HL-60 (cell line): ENCODE results near the gene PABPC3.

Experiments
- DNase-seq, 2 experiments: peaks; one replicate each; pipeline ENCODE4 v3.0.0-alpha.2; 2010 to 2020; ENCODE audit warnings: low read depth in 1 of 2, low spot score in 1 of 2
- H3K27ac ChIP-seq: fragments of 250-450 bp; sonication (Bioruptor Pico); replicated peaks from 2 replicates; pipeline ENCODE4 v1.5.1; 2020; ENCODE audit warnings: mild to moderate bottlenecking, moderate library complexity
- H3K27me3 ChIP-seq: fragments of 250-450 bp; sonication (Bioruptor Pico); 2 replicates; pipeline ENCODE4 v1.5.1; 2021; ENCODE audit warnings: mild to moderate bottlenecking, moderate library complexity; ENCODE audit not compliant: insufficient read depth, poor library complexity, severe bottlenecking
- H3K4me3 ChIP-seq: replicated peaks from 2 replicates; pipeline ENCODE4 v1.5.1; 2011; ENCODE audit warnings: mild to moderate bottlenecking, control low read depth, low read length; ENCODE audit not compliant: insufficient read depth
- CTCF ChIP-seq: IDR thresholded peaks from one replicate; pipeline ENCODE4 v1.5.1; 2011; ENCODE audit warnings: low read length, control low read depth, inconsistent platforms; ENCODE audit not compliant: insufficient read depth
- GABPA ChIP-seq: IDR thresholded peaks from 2 replicates; pipeline ENCODE4 v1.6.1; 2012; ENCODE audit warnings: low read depth
- POLR2AphosphoS5 ChIP-seq: IDR thresholded peaks from 2 replicates; pipeline ENCODE4 v1.6.1; 2012; ENCODE audit warnings: low read depth
- REST ChIP-seq: IDR thresholded peaks from 2 replicates; pipeline ENCODE4 v1.6.1; 2012; ENCODE audit warnings: low read depth; ENCODE audit not compliant: insufficient replicate concordance
- SPI1 ChIP-seq: IDR thresholded peaks from 2 replicates; pipeline ENCODE4 v1.6.1; 2012; ENCODE audit warnings: low read depth, mild to moderate bottlenecking, borderline replicate concordance

Gene PABPC3

GRCh38 chr13:25062479-25062878 is 33.5 kb upstream of the PABPC3 start:
- DNase-seq: no peak
- TF ChIP-seq CTCF (no peak), REST (no peak), GABPA (no peak), SPI1 (no peak), POLR2AphosphoS5 (no peak)
- Histone ChIP-seq H3K4me3 (no peak overlapping the region), H3K27me3 (no peaks in the 10 kb centered on the region), H3K27ac (no peak overlapping the region)

DNA sequence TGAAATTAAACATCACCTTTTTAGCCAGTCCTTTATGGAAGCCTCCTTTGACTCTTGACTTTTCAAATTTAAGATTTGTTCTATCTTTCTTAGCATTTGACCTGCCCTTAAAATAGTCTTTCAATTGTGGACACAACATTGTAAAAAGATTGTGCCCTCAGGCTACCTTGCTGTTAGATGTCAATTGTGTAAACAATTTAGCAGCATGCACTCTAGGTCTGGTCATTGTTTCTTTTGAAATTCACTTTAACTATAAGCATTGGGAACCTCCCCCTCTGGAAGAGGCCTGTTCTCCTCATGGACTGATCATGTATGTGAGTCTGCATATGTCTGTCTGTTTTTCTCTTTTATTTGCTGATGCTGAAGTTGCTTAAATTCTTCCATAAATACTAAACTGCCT is 31.5 kb upstream of the PABPC3 start:
- Histone ChIP-seq H3K27me3 (no peaks in the 10 kb centered on the region), H3K4me3 (no peak overlapping the region), H3K27ac (no peak overlapping the region)
- no peak for DNase-seq
- TF ChIP-seq POLR2AphosphoS5 (no peak), GABPA (no peak), SPI1 (no peak), CTCF (no peak), REST (no peak)

DNA sequence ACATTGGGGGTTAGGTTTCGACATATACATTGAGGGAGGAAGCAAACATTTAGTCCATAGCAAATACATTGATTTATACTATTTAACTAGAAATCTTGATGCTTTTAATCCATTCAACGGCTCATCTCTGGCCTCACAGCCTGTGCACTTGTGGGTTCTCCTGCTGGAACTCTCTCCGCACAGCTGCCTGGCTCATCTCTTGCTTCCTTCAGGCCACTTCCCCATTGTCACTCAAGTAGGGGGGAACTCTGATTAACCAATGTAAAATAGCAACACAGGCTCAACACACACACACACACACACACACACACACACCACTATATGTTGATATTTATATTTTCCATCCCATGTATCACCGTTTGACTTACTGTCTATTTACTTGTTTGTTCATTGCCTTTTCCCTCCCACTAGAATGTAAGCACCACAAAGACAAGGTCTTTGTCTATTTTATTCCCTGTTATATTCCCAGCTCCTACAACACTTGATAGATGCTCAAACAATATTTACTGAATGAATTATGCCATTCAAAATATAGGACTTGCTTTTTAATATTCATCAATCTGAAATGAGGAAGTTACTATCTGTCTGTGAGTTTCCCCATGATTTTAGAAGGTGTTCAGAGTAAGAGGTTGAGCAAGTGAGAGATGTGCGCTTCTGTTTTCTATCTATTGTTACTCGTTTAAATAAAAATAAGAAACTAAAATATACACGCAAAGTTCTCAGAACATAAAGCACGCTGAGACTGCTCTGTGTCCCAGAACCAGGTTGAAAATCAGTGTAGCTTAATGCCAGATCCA is 29.8 kb upstream of the PABPC3 start:
- peak in 1 of 2 experiments; percentile 46 for DNase-seq
- no peak overlapping the region for H3K27ac ChIP-seq
- no peak overlapping the region for H3K4me3 ChIP-seq
- H3K27me3 ChIP-seq: peaks cover 8% of the 10 kb centered on the region
- TF ChIP-seq CTCF (no peak), SPI1 (peak; percentile 94)

DNA sequence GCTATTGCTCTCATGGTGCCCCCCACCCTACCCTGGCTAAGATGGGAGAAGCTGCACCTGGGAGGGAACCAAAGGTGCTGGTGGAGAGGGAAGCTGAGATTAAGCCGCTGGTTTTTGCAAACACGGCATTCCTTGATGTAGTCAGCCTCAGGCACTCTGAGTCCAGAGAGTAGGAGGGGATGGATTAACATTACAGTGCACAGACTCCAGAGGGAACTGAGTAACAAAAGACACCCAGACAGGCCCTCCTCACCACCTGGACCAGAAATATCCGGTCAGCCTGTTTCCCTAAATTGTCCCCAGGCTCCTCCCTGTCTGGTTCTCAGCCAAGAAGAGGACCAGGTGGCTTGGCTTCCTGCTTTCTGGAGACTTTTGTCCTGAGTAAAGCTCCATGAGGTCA is 28.9 kb upstream of the PABPC3 start:
- no peak for DNase-seq
- Histone ChIP-seq H3K27me3 (peaks cover 8% of the 10 kb centered on the region), H3K27ac (no peak overlapping the region), H3K4me3 (no peak overlapping the region)
- TF ChIP-seq POLR2AphosphoS5 (no peak), SPI1 (no peak)
